NCI-H345 (cell line): ENCODE data around the gene MAMDC2.
A peak's percentile ranks its signal among the peaks of the same experiment; 100 is the strongest.

Source experiments
- DNase-seq: peaks from one replicate; lab custom pipeline; 2025; lab: John Stamatoyannopoulos, UW

MAMDC2 gene

GRCh38 chr9:70043689-70044489, at the start of gene MAMDC2:
TSS of gene MAMDC2 (plus strand) at chr9:70043848. CDS start at chr9:70044198, 350 bp downstream.
- DNase-seq, result no peak

GRCh38 chr9:69995846-69996245, 47.8 kb upstream of the MAMDC2 start:
- DNase-seq, result no peak

GRCh38 chr9:69996967-69997366, 46.7 kb upstream of the MAMDC2 start:
- DNase-seq, result peak; percentile 78

GRCh38 chr9:69997524-69997923, 46.1 kb upstream of the MAMDC2 start:
- DNase-seq, result no peak

- no peak for DNase-seq
Observed at GRCh38 chr9:69999315-69999714, 44.3 kb upstream of the MAMDC2 start.

GRCh38 chr9:70000469-70000868, 43.2 kb upstream of the MAMDC2 start:
- DNase-seq, result no peak

- DNase-seq, result no peak
Observed at GRCh38 chr9:70003901-70004714, 39.5 kb upstream of the MAMDC2 start.

GRCh38 chr9:70006306-70006705, 37.3 kb upstream of the MAMDC2 start:
- no peak for DNase-seq

- DNase-seq, result no peak
Observed at GRCh38 chr9:70007831-70008230, 35.8 kb upstream of the MAMDC2 start.

- no peak for DNase-seq
Observed at GRCh38 chr9:70010015-70010414, 33.6 kb upstream of the MAMDC2 start.

- no peak for DNase-seq
Observed at GRCh38 chr9:70011366-70011765, 32.3 kb upstream of the MAMDC2 start.

- no peak for DNase-seq
Observed at GRCh38 chr9:70012569-70012968, 31.1 kb upstream of the MAMDC2 start.

GRCh38 chr9:70013598-70014196, 30.0 kb upstream of the MAMDC2 start:
- peak; percentile 70 for DNase-seq

- no peak for DNase-seq
Observed at GRCh38 chr9:70015099-70015498, 28.5 kb upstream of the MAMDC2 start.

- peak; percentile 15 for DNase-seq
Observed at GRCh38 chr9:70020217-70020616, 23.4 kb upstream of the MAMDC2 start.

GRCh38 chr9:70020991-70021571, 22.6 kb upstream of the MAMDC2 start:
- DNase-seq, result no peak

- DNase-seq, result no peak
Observed at GRCh38 chr9:70028287-70028686, 15.4 kb upstream of the MAMDC2 start.

GRCh38 chr9:70030156-70030555, 13.5 kb upstream of the MAMDC2 start:
- DNase-seq, result no peak

GRCh38 chr9:70031141-70031545, 12.5 kb upstream of the MAMDC2 start:
- DNase-seq, result no peak

GRCh38 chr9:70034271-70034711, 9.4 kb upstream of the MAMDC2 start:
- DNase-seq, result peak; percentile 89

GRCh38 chr9:70035691-70036090, 8.0 kb upstream of the MAMDC2 start:
- no peak for DNase-seq

- no peak for DNase-seq
Observed at GRCh38 chr9:70036641-70037040, 7.0 kb upstream of the MAMDC2 start.
